HL-60 (cell line): ENCODE measurements around the gene PTPRU.

Experiments used
- SPI1 ChIP-seq: IDR thresholded peaks from 2 replicates; pipeline ENCODE4 v1.6.1; 2012; ENCODE audit warnings: low read depth, mild to moderate bottlenecking, borderline replicate concordance
- TF ChIP-seq, protein P1 (sequence below): IDR thresholded peaks from one replicate; pipeline ENCODE4 v1.5.1; 2011; ENCODE audit warnings: low read length, control low read depth, inconsistent platforms; ENCODE audit not compliant: insufficient read depth

- TF ChIP-seq, protein P1, sequence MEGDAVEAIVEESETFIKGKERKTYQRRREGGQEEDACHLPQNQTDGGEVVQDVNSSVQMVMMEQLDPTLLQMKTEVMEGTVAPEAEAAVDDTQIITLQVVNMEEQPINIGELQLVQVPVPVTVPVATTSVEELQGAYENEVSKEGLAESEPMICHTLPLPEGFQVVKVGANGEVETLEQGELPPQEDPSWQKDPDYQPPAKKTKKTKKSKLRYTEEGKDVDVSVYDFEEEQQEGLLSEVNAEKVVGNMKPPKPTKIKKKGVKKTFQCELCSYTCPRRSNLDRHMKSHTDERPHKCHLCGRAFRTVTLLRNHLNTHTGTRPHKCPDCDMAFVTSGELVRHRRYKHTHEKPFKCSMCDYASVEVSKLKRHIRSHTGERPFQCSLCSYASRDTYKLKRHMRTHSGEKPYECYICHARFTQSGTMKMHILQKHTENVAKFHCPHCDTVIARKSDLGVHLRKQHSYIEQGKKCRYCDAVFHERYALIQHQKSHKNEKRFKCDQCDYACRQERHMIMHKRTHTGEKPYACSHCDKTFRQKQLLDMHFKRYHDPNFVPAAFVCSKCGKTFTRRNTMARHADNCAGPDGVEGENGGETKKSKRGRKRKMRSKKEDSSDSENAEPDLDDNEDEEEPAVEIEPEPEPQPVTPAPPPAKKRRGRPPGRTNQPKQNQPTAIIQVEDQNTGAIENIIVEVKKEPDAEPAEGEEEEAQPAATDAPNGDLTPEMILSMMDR, result no peak
- TF ChIP-seq SPI1, result no peak
These were observed 70.3 kb downstream of the PTPRU start for GRCh38 chr1:29306471-29307140.
